Mesendoderm (in vitro differentiated cells): ENCODE measurements around the gene DTX1.
"Not testable (repeated sequence)": the region's sequence is repeated elsewhere in the genome, so short reads cannot be mapped to it uniquely, and the experiment has no call there.

Experiments used
- DNase-seq: peaks from one replicate; pipeline ENCODE4 v3.0.0; 2013
- H2AK5ac ChIP-seq: 2 replicates; pipeline ENCODE4 v1.6.1; 2013; ENCODE audit warnings: low read length, inconsistent platforms
- H2BK120ac ChIP-seq: 2 replicates; pipeline ENCODE4 v1.6.1; 2013; ENCODE audit warnings: low read depth, mild to moderate bottlenecking, low read length, moderate library complexity, mixed read lengths
- H2BK15ac ChIP-seq: replicated peaks from 2 replicates; pipeline ENCODE4 v1.6.1; 2013; ENCODE audit warnings: low read depth, mild to moderate bottlenecking, moderate library complexity
- H2BK5ac ChIP-seq: 2 replicates; pipeline ENCODE4 v1.6.1; 2013; ENCODE audit warnings: low read length, inconsistent platforms
- H3K18ac ChIP-seq: 2 replicates; pipeline ENCODE4 v1.6.1; 2013; ENCODE audit warnings: mild to moderate bottlenecking, low read length, mixed read lengths
- H3K23ac ChIP-seq: one replicate; pipeline ENCODE4 v1.6.1; 2013; ENCODE audit warnings: low read length
- H3K27ac ChIP-seq: 2 replicates; pipeline ENCODE4 v1.5.1; 2013; ENCODE audit warnings: low read depth, mild to moderate bottlenecking, inconsistent platforms, low read length, moderate library complexity
- H3K27me3 ChIP-seq: 2 replicates; pipeline ENCODE4 v1.6.1; 2013; ENCODE audit warnings: low read length, control low read depth, mild to moderate bottlenecking, inconsistent platforms; ENCODE audit not compliant: insufficient read depth, poor library complexity
- H3K36me3 ChIP-seq: 2 replicates; pipeline ENCODE4 v1.6.1; 2013; ENCODE audit warnings: low read length, inconsistent platforms; ENCODE audit not compliant: control insufficient read depth, insufficient read depth
- H3K4ac ChIP-seq: one replicate; pipeline ENCODE4 v1.6.1; 2013; ENCODE audit warnings: low read depth, mild to moderate bottlenecking, low read length, moderate library complexity
- H3K4me1 ChIP-seq: 2 replicates; pipeline ENCODE4 v1.6.1; 2013; ENCODE audit warnings: low read depth, low read length, inconsistent platforms; ENCODE audit not compliant: control insufficient read depth
- H3K4me2 ChIP-seq: 2 replicates; pipeline ENCODE4 v1.6.1; 2013; ENCODE audit warnings: low read length
- H3K4me3 ChIP-seq: 2 replicates; pipeline ENCODE4 v1.5.1; 2013; ENCODE audit warnings: mild to moderate bottlenecking, low read length
- H3K56ac ChIP-seq: one replicate; pipeline ENCODE4 v1.6.1; 2013; ENCODE audit warnings: low read length
- H3K79me1 ChIP-seq: 2 replicates; pipeline ENCODE4 v1.6.1; 2013; ENCODE audit warnings: low read length, inconsistent platforms
- H3K79me2 ChIP-seq: 2 replicates; pipeline ENCODE4 v1.6.1; 2013; ENCODE audit warnings: mild to moderate bottlenecking, low read length; ENCODE audit not compliant: control insufficient read depth, insufficient read depth
- H3K9ac ChIP-seq: 2 replicates; pipeline ENCODE4 v1.6.1; 2013; ENCODE audit warnings: low read length, inconsistent platforms
- H4K5ac ChIP-seq: one replicate; pipeline ENCODE4 v1.6.1; 2013; ENCODE audit warnings: low read length
- H4K8ac ChIP-seq: one replicate; pipeline ENCODE4 v1.6.1; 2013; ENCODE audit warnings: low read depth, mild to moderate bottlenecking, control low read depth, low read length, moderate library complexity
- WGBS: extraction: QIAGEN DNeasy Blood & Tissue Kit; methylation state at CpG from one replicate; pipeline ENCODE4 v1.1.7; 2013; ENCODE audit warnings: low lambda C conversion rate, missing lambda C conversion rate; ENCODE audit not compliant: insufficient coverage; ENCODE audit errors: extremely low coverage; 5-methylcytosine and 5-hydroxymethylcytosine counted together

DTX1 gene

DNA sequence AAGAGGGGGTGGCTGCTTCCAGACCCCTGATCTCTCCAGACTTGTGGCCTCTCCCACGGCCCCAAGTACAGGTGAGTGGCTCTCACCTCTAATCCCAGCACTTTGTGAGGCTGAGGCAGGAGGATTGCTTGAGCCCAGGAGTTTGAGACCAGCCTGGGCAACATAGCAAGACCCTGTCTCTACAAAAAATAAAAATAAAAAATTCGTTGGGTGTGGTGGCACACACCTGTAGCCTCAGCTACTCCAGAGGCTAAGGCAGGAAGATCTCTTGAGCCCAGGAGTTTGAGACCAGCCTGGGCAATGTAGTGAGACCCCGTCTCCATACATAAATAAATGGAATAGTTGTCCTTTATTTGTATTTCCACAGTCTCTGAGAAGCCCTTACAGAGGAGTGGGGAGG is 85.2 kb downstream of the DTX1 start:
- not testable (repeated sequence) for H3K27me3 ChIP-seq, H3K18ac ChIP-seq, H2BK120ac ChIP-seq, H2AK5ac ChIP-seq, H3K4me1 ChIP-seq, H3K4me3 ChIP-seq, H2BK15ac ChIP-seq, H2BK5ac ChIP-seq, H3K79me1 ChIP-seq, H3K56ac ChIP-seq, DNase-seq, H3K23ac ChIP-seq, H3K36me3 ChIP-seq, H3K4me2 ChIP-seq, H3K4ac ChIP-seq, H4K8ac ChIP-seq, H4K5ac ChIP-seq, H3K79me2 ChIP-seq, H3K27ac ChIP-seq, H3K9ac ChIP-seq
- no CpG with 5 or more reads among the region's 3 CpGs for WGBS

DNA sequence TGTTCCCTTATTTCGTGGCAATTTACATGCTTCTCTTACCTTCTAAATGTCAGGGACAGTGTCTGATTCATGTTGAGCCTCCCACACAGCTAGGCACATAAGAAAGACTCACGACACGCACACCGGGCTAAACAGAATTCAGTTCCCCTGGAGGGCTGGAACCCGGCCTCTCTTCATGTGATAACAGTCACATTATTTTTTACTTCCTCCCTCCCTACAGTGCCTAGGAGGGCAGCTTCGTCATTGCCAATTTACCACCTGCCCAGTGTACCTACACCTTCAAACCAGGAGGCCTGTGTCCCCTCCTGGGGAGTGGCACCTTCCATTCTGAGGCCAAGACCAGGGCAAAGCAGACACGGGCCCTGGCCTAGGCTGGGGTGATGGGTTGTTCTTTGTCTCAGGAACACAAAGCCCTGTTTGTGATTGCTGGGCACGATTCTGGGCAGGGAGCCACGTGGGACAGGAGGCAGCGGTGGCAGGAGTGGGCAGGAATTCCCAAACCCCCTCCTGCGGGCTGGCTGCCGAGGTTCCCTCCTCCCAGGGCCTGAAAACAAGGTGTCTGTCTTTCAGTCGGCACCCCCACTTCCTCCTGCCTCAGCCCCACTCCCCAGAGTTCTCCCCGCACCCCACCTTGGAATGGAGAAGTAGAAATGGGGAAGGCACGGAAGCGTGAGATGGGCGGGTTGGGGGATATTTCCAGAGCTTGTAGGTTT is 85.8 kb downstream of the DTX1 start:
- H3K4me1 ChIP-seq: no peaks in the 10 kb centered on the region
- H3K23ac ChIP-seq: no peak overlapping the region
- no peak overlapping the region for H3K18ac ChIP-seq
- H2BK15ac ChIP-seq: no peak overlapping the region
- H3K4me2 ChIP-seq: no peak overlapping the region
- DNase-seq: no peak
- H4K8ac ChIP-seq: no peak overlapping the region
- H2BK120ac ChIP-seq: no peak overlapping the region
- no peaks in the 10 kb centered on the region for H3K79me2 ChIP-seq
- H4K5ac ChIP-seq: no peak overlapping the region
- H3K56ac ChIP-seq: no peak overlapping the region
- no peaks in the 10 kb centered on the region for H3K36me3 ChIP-seq
- H3K79me1 ChIP-seq: no peaks in the 10 kb centered on the region
- H2BK5ac ChIP-seq: no peak overlapping the region
- WGBS: no CpG with 5 or more reads among the region's 17 CpGs
- no peak overlapping the region for H3K27ac ChIP-seq
- H3K9ac ChIP-seq: no peak overlapping the region
- H3K4ac ChIP-seq: no peak overlapping the region
- no peak overlapping the region for H2AK5ac ChIP-seq
- H3K27me3 ChIP-seq: no peaks in the 10 kb centered on the region
- no peak overlapping the region for H3K4me3 ChIP-seq

- H3K4me2 ChIP-seq: no peak overlapping the region
- no peaks in the 10 kb centered on the region for H3K79me2 ChIP-seq
Measured at GRCh38 chr12:113142886-113143332, 86.4 kb downstream of the DTX1 start.

DNA sequence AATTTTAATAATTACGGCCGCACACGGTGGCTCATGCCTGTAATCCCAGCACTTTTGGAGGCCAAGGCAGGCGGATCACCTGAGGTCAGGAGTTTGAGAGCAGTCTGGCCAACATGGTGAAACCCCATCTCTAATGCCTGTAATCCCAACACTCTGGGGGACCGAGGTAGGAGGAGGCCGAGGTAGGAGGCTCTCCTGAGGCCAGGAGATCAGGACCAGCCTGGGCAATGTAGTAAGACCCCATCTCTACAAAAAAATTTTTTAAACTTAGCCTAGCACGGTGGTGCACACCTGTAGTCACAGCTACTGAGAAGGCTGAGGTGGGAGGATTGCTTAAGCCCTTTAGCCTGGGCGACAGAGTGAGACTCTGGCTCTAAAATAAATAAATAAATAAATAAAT is 87.4 kb downstream of the DTX1 start:
- Histone ChIP-seq H4K5ac (no peak overlapping the region), H3K4ac (no peak overlapping the region), H2AK5ac (no peak overlapping the region), H3K4me1 (no peaks in the 10 kb centered on the region), H3K56ac (no peak overlapping the region), H4K8ac (no peak overlapping the region), H2BK120ac (no peak overlapping the region), H3K18ac (no peak overlapping the region), H3K23ac (no peak overlapping the region), H3K4me3 (no peak overlapping the region), H3K79me2 (no peaks in the 10 kb centered on the region), H3K27ac (no peak overlapping the region), H3K36me3 (no peaks in the 10 kb centered on the region), H2BK5ac (no peak overlapping the region), H2BK15ac (no peak overlapping the region), H3K9ac (no peak overlapping the region), H3K4me2 (no peak overlapping the region), H3K79me1 (no peaks in the 10 kb centered on the region), H3K27me3 (no peaks in the 10 kb centered on the region)
- no peak for DNase-seq
- WGBS: no CpG with 5 or more reads among the region's 8 CpGs

More at GRCh38 chr12:113142886-113143332, 86.4 kb downstream of the DTX1 start:
- Histone ChIP-seq H3K9ac (no peak overlapping the region), H3K4me1 (no peaks in the 10 kb centered on the region), H3K27me3 (no peaks in the 10 kb centered on the region), H3K4ac (no peak overlapping the region), H4K5ac (no peak overlapping the region), H3K79me1 (no peaks in the 10 kb centered on the region), H3K23ac (no peak overlapping the region), H4K8ac (no peak overlapping the region), H3K18ac (no peak overlapping the region), H2BK5ac (no peak overlapping the region), H3K27ac (no peak overlapping the region), H3K56ac (no peak overlapping the region), H2AK5ac (no peak overlapping the region), H3K36me3 (no peaks in the 10 kb centered on the region), H2BK120ac (no peak overlapping the region), H3K4me3 (no peak overlapping the region), H2BK15ac (no peak overlapping the region)
- no CpG with 5 or more reads among the region's 5 CpGs for WGBS
- DNase-seq: no peak

DNA sequence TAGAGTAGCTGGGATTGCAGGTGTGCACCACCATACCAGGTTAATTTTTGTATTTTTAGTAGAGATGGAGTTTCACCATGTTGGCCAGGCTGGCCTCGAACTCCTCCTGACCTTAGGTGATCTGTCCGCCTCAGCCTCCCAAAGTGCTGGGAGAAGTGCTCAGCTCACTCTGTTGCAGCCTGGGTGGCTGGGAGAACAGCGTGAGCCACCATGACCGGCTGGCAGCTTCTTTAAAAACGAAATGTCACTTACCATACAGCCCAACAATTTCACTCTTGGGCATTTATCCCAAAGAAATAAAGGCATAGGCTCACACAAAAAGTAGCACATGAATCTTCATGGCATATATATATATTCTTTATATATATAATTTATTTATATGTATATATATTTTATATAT is 88.3 kb downstream of the DTX1 start:
- H3K27ac ChIP-seq: no peak overlapping the region
- DNase-seq: no peak
- WGBS: no CpG with 5 or more reads among the region's 5 CpGs
- no peaks in the 10 kb centered on the region for H3K79me1 ChIP-seq
- H3K4me1 ChIP-seq: peaks cover 2% of the 10 kb centered on the region
- no peak overlapping the region for H4K8ac ChIP-seq
- no peak overlapping the region for H2BK5ac ChIP-seq
- no peak overlapping the region for H3K18ac ChIP-seq
- H2BK15ac ChIP-seq: no peak overlapping the region
- no peak overlapping the region for H2BK120ac ChIP-seq
- no peak overlapping the region for H3K4me3 ChIP-seq
- H3K27me3 ChIP-seq: no peaks in the 10 kb centered on the region
- H3K4me2 ChIP-seq: no peak overlapping the region
- H3K23ac ChIP-seq: no peak overlapping the region
- no peaks in the 10 kb centered on the region for H3K36me3 ChIP-seq
- H4K5ac ChIP-seq: no peak overlapping the region
- no peaks in the 10 kb centered on the region for H3K79me2 ChIP-seq
- no peak overlapping the region for H3K9ac ChIP-seq
- H3K56ac ChIP-seq: no peak overlapping the region
- no peak overlapping the region for H3K4ac ChIP-seq
- no peak overlapping the region for H2AK5ac ChIP-seq
